ENCODE measurements around the gene NPM3. TPM values are rescaled to one million over a fixed set of nuclear protein-coding genes. Genes with fewer than 3 reads are reported as not detected.

NPM3 gene
- total RNA-seq, 3 donors from 2014 or later: 37.3 to 61.0 (median 43.9) TPM

DNA sequence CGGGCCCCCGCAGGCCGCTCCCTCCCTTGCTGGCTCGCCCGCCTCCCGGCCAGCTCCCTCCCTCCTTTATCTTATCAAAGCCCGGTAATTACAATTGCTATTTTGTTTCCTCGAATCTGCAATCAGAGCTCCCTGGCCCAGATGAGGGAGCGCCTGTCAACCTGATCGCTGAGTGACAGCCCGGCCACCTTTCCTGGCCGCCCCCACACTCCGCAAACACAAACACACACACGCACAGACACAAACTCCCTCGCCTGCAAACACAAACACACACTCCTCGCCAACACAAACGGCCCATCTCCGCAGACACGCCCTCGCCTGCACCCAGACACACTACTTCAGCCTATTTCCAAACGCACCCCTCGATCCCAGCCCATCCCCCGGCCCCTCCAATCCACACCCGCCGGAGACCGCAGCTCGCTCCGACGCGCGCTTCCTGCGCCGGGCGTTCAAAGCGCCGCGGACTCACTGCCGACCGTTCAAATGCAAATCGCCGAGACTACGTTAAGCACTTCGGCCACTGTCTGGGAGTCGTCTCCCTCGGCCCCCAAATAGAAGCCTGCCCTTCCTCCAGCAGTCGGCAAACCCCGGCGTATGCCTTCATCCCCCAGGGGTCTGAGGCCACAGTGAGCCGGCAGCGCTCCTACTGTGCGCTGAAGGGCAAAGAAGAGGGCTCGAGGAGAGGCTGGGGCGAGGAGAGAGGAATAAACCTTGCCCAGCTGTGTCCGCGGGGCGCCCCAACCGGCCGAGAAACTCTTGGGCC, 4.3 kb downstream of the NPM3 start:
- Histone ChIP-seq H3K9me3 (no peaks in the 10 kb centered on the region), H3K27me3 (peaks cover 10 to 52% of the 10 kb centered on the region in 2 donors), H3K36me3 (no peaks in the 10 kb centered on the region), H3K4me3 (peak overlapping the region; percentile 36 to 60 (median 44)), H3K27ac (no peak overlapping the region), H3K4me1 (peaks cover 12% of the 10 kb centered on the region in 2 donors)
- no peak for DNase-seq (ENCODE audit: low spot score in 2 of 2)
- TF ChIP-seq, protein P1, sequence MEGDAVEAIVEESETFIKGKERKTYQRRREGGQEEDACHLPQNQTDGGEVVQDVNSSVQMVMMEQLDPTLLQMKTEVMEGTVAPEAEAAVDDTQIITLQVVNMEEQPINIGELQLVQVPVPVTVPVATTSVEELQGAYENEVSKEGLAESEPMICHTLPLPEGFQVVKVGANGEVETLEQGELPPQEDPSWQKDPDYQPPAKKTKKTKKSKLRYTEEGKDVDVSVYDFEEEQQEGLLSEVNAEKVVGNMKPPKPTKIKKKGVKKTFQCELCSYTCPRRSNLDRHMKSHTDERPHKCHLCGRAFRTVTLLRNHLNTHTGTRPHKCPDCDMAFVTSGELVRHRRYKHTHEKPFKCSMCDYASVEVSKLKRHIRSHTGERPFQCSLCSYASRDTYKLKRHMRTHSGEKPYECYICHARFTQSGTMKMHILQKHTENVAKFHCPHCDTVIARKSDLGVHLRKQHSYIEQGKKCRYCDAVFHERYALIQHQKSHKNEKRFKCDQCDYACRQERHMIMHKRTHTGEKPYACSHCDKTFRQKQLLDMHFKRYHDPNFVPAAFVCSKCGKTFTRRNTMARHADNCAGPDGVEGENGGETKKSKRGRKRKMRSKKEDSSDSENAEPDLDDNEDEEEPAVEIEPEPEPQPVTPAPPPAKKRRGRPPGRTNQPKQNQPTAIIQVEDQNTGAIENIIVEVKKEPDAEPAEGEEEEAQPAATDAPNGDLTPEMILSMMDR (IDR thresholded peaks at IDR 0.05): no peak
- TF ChIP-seq POLR2A (IDR thresholded peaks at IDR 0.05): no peak
- no peak for TF ChIP-seq POLR2AphosphoS5 (IDR thresholded peaks at IDR 0.05)
- intact Hi-C loops (cut with DNase I; ENCODE audit: low total_unique reads): loop anchor here (10.0 kb wide), 1 partner anchor 174 kb away; no protein-coding TSS in a partner anchor

DNA sequence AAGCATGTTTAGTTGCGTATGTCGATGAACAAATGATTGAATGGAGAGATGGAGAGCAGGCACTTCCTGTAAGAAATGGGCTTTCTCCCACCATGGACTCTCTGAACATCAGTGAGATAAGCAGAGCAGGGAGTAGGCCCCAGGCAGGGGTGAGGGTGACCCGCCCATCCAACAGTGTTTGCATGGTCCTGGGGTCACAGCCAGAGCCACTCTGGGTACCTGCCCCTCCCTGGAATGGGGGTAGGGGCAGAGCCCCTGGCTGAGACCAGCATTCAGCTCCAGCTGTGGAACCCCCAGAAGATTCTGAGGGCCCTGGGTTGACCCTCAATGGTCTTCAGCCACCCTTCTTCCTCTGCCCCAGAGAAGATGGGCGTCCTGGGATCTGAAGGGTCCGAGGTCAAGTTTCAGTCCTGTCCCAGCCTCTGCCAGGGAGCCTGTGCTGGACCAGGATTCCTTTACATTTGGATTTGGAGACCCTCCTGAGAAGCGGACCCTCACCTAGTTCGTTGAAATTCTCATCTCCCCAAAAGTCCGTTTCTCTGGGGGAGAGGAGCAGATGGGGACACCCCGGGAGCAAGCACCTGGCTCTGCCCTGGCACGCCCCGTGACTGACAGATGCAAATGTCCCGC, 5.0 kb downstream of the NPM3 start:
- peaks cover 8 to 12% of the 10 kb centered on the region in 2 donors for H3K4me1 ChIP-seq
- no peaks in the 10 kb centered on the region for H3K9me3 ChIP-seq
- H3K27me3 ChIP-seq: peaks cover 10 to 54% of the 10 kb centered on the region in 2 donors
- peak overlapping the region in 1 of 3 donors; percentile 60 for H3K4me3 ChIP-seq
- no peaks in the 10 kb centered on the region for H3K36me3 ChIP-seq
- intact Hi-C loops (cut with DNase I; ENCODE audit: low total_unique reads): loop anchor here (10.0 kb wide), 1 partner anchor 173 kb away; no protein-coding TSS in a partner anchor
- no peak overlapping the region for H3K27ac ChIP-seq
- TF ChIP-seq, protein P1 (IDR thresholded peaks at IDR 0.05): no peak
- TF ChIP-seq POLR2A (IDR thresholded peaks at IDR 0.05) (no peak), POLR2AphosphoS5 (IDR thresholded peaks at IDR 0.05) (no peak)
- no peak for DNase-seq (ENCODE audit: low spot score in 2 of 2)

DNA sequence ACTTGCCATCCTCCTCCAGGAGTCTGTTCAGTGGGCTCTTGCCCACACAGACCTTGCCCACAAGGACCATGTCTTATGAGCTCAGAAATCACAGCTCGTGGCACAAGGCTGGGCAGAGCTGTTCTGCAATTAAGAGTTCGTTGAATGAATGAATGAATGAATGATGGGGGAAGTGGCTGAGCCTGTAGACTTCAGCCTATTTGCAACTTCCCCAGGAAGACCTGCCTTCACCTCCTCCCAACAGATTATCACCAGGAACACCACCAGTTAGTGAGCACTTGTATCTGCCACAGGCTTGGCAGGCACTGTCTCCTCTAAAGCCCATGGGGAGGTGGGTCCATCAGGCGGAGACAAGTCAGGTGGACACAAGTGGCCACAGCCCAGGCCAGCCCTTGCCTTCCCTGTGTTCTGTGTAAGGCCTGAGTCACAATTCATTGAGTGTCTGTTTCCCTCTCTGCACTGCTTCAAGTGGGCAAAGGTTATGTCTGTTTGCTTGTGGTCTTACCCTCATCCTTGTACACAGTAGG, 5.6 kb downstream of the NPM3 start:
- peaks cover 8 to 11% of the 10 kb centered on the region in 2 donors for H3K4me1 ChIP-seq

DNA sequence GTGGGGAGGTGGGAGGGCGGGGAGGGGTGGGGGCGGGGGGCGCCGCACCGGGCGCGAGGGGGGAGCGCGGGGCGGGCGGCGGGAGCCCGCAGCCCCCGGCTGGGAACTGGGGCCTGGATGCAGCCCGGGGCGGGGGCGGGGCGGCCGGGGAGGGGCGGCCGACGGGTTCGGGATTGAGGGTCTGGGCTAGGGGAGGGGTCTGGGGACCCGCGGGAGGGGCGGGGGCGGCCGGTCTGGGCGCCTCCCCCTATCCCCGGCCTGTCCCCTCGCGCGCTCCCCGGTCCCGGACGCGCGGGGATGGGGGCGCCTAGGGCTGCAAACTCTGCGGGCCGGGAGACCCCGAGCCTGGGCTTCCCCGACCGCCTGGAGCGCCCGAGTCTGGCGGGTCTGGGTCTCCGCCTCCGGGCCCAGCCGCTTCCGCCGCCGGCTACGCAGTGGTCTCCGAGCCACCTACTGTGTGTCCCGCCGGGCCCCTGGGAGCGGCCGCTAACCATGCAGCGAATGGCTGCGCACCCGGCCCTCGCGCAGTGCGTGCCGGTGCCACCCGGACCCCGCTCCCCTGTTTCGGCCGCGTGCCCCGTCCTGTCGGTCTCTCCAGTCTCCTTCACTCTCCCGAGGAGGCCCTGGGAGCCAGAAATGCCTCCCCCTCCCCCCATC, 7.0 kb downstream of the NPM3 start:
- peaks cover 10 to 65% of the 10 kb centered on the region in 2 donors for H3K27me3 ChIP-seq
- no peaks in the 10 kb centered on the region for H3K9me3 ChIP-seq
- intact Hi-C loops (cut with DNase I; ENCODE audit: low total_unique reads): loop anchor here (10.0 kb wide), 1 partner anchor 171 kb away; no protein-coding TSS in a partner anchor
- H3K4me1 ChIP-seq: peaks cover 3 to 7% of the 10 kb centered on the region in 2 donors
- H3K27ac ChIP-seq: no peak overlapping the region
- peak overlapping the region in 2 of 3 donors; percentile 37 to 63 for H3K4me3 ChIP-seq
- TF ChIP-seq POLR2AphosphoS5 (IDR thresholded peaks at IDR 0.05): no peak
- TF ChIP-seq POLR2A (IDR thresholded peaks at IDR 0.05): no peak
- TF ChIP-seq, protein P1 (IDR thresholded peaks at IDR 0.05): no peak
- no peak for DNase-seq (ENCODE audit: low spot score in 2 of 2)
- H3K36me3 ChIP-seq: no peaks in the 10 kb centered on the region

More for the DNA sequence above, 5.6 kb downstream of the NPM3 start:
- no peaks in the 10 kb centered on the region for H3K36me3 ChIP-seq
- TF ChIP-seq POLR2A (IDR thresholded peaks at IDR 0.05): no peak
- peaks cover 10 to 60% of the 10 kb centered on the region in 2 donors for H3K27me3 ChIP-seq
- no peak for DNase-seq (ENCODE audit: low spot score in 2 of 2)
- no peak overlapping the region for H3K27ac ChIP-seq
- H3K4me3 ChIP-seq: no peak overlapping the region
- intact Hi-C loops (cut with DNase I; ENCODE audit: low total_unique reads): loop anchor here (10.0 kb wide), 1 partner anchor 173 kb away; no protein-coding TSS in a partner anchor
- H3K9me3 ChIP-seq: no peaks in the 10 kb centered on the region
